Thyroid gland (tissue), 4 donors: ENCODE results near the gene COMMD10.

ENCODE experiments used
- CTCF ChIP-seq, 6 experiments: fragments of 200-600 bp in 3 of 6; fragments of 450-650 bp in 3 of 6; sonication (generic) in 3 of 6; IDR thresholded peaks; one replicate each; pipeline ENCODE4 v1.5.1; 2016 to 2019; ENCODE audit warnings: antibody characterized with exemption in 6 of 6, mild to moderate bottlenecking in 2 of 6, inconsistent platforms in 1 of 6, moderate library complexity in 1 of 6
- POLR2A ChIP-seq, 2 donors: fragments of 450-650 bp; IDR thresholded peaks; one replicate each; pipeline ENCODE4 v1.6.1; 2017; ENCODE audit warnings: antibody characterized with exemption in 2 of 2, mild to moderate bottlenecking in 2 of 2, moderate library complexity in 1 of 2

GRCh38 chr5:116058346-116058936 is 26.4 kb upstream of the COMMD10 start:
- TF ChIP-seq CTCF (IDR thresholded peaks at IDR 0.05) (no peak), POLR2A (IDR thresholded peaks at IDR 0.05) (no peak)
